HG03354 (cell line): ENCODE measurements around the gene CCSER2.
"Not testable (repeated sequence)": the region's sequence is repeated elsewhere in the genome, so short reads cannot be mapped to it uniquely, and the experiment has no call there.

Source experiments
- ATAC-seq: cut with Tn5 transposase; IDR thresholded peaks from one replicate; pipeline ENCODE4 v1.9.1; 2021; ENCODE audit warnings: mild to moderate bottlenecking; ENCODE audit not compliant: unreplicated experiment, poor library complexity, severe bottlenecking

Gene CCSER2

DNA sequence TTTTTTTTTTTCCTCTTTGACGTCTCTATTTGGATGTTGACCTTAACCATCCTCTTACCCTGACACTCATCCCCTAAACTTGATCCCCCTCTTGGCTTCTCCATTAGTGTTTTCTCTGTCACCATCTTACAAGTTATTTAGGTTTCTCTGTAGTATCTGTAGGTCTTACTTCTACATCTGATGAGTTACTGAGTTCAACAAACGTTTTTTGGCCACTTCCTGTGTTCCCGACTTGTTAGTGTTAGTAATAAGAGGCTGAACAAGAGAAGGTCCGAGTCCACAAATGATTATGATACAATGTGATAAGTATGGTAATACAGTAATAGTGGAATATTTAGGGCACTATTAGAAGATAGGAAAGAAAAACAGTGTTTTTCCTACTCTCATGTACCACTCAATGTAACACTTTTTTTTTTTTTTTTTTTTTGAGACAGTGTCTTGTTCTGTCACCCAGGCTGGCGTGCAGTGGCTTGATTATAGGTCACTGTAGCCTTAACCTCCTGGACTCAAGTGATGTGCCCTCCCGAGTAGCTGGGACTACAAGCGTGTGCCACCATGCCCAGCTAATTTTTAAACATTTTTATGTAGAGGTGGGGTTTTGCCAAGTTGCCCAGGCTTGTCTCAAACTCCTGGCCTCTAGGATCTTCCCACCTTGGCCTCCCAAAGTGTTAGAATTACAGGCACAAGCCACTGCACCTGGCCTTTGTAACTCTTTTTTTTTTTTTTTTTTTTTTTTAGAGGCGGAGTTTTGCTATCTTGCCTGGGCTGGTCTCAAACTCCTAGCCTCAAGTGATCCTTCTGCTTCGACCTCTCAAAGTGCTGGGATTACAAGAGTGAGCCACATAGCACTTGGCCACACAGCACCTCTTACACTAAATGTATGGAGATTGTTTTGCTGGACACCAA lies 12.5 kb downstream of the CCSER2 start:
- ATAC-seq: no peak

GRCh38 chr10:84341538-84341856 lies 13.1 kb downstream of the CCSER2 start:
- ATAC-seq: no peak

DNA sequence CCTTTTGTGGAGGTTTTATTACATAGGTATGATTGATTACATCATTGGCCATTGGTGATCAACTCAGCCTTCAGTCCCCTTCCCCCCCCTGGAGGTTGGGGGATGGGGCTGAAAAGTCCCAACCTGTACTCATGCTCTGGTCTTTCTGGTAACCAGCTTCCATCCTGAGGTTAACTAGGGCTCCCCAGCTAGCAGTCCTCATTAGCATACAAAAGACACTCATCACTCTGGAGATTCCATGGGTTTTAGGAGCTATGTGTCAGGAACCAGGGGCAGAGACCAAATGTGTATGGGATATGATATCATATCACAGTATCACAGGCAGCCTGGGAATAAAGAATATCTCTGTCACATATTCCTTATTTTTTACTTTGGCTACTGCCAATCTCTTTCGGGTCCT lies 13.6 kb downstream of the CCSER2 start:
- ATAC-seq: no peak

DNA sequence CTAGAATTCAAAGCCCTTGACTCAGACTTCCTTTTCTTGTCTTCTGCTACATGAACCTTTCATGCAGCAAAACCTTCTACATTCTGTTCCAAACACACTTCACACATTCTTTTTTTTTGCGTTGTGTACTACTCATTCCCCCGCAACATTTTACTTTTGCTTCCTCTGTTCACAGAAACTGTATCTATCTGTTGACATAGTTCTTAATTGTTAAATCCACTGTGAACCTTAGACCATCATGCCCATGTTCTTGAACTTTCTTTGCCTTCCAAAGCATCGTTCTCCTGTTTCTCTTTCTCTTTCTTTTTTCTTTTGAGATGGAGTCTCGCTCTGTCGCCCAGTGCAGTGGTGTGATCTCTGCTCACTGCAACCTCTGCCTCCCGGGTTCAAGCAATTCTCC lies 14.2 kb downstream of the CCSER2 start:
- no peak for ATAC-seq

- no peak for ATAC-seq
Observed at GRCh38 chr10:84343831-84344230, 15.4 kb downstream of the CCSER2 start.

DNA sequence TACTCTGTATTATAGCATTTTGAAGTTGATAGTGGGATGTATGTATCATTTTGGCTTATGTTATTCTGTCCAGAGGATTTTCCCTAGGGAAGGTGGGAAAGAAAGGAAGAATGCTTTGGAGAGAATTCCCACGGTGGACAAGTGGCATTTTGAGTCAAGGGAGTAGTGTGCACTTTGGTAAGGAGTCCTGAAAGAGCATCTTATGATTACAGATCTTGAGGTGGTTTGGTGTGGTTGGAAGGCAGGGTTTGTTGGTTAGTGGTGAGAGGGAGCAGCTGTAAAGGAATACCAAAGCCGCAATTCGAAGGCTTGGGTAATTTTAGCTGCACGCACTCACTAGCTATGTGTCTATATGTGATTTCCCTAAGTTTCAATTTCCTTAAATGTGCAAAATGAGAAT lies 16.1 kb downstream of the CCSER2 start:
- ATAC-seq: no peak

GRCh38 chr10:84347575-84348002 lies 19.2 kb downstream of the CCSER2 start:
- ATAC-seq: not testable (repeated sequence)

GRCh38 chr10:84348447-84348846 lies 20.1 kb downstream of the CCSER2 start:
- no peak for ATAC-seq

DNA sequence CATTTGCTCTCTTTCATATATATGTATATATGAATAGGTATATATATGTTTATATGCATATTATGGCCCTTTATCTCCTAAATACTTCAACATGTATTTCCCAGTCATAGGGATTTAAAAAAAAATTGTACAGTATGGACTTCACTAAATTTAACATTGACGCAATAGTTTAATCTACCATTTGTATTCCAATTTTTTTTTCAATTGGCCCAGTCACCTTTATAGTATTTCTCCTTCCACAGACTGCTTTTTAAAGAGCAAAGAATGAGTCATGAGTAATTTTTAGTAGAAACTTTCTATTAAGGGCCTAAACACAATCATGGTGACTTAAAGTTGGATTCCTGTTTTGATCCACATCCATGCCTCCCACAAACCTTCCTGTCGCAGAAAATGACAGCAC lies 20.5 kb downstream of the CCSER2 start:
- ATAC-seq: no peak

GRCh38 chr10:84352251-84352842 lies 24.0 kb downstream of the CCSER2 start:
- peak; percentile 99 for ATAC-seq

DNA sequence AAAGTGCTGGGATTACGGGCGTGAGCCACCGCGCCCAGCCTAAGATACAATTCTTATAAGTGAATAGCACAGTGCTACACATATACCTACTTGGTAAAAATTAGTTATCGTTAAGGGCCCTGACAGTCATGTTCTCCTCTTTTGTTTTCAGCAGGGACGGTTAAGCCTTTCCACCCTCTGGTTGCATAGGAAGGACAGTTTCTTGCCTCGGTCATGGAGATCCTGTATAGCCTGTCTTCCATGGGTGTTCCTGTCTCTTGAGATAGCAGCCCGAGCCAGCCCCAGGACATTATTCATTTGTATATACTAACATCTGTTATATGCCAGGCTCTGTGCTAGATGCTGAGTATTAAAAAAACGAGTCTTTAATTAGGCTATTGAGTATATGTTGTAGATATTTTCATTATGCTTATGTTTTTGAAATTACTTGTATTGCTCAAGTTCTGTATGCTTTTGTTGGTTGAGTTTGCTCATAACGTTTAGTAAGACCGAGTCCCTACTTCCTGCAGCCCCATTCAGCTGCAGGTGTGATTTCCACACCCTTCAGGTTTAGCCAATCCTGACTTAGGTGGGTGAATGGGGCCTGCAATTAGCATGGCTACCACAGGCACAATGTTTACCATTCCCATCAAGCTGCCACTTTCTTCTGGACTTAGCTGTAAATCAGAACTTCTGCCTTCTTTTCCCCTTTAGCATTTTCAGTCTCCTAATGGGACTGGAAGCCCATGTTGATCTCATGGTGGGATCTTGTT lies 24.8 kb downstream of the CCSER2 start:
- ATAC-seq: no peak

GRCh38 chr10:84354623-84355022 lies 26.2 kb downstream of the CCSER2 start:
- ATAC-seq: no peak

- no peak for ATAC-seq
Observed at GRCh38 chr10:84355106-84355505, 26.7 kb downstream of the CCSER2 start.

DNA sequence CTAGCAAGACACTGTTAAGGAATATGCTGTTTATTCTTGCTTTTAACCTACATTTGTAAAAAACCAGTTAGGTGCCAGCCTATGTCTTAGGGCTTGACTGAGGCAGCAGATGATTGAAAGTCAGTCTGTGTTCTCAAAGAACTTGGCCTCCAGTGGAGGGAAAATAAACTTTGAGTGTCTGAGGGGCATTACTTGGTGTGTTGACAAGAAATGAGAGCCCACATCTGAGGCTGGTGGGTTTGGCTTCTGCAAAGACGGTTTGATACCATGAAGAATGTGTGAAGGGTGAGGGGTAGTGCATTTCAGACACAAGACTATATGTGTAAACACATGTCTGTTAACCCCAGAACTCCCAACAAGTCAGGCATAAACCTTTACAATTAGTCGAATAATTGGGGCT lies 28.5 kb downstream of the CCSER2 start:
- no peak for ATAC-seq

- no peak for ATAC-seq
Observed at GRCh38 chr10:84358743-84359142, 30.4 kb downstream of the CCSER2 start.

DNA sequence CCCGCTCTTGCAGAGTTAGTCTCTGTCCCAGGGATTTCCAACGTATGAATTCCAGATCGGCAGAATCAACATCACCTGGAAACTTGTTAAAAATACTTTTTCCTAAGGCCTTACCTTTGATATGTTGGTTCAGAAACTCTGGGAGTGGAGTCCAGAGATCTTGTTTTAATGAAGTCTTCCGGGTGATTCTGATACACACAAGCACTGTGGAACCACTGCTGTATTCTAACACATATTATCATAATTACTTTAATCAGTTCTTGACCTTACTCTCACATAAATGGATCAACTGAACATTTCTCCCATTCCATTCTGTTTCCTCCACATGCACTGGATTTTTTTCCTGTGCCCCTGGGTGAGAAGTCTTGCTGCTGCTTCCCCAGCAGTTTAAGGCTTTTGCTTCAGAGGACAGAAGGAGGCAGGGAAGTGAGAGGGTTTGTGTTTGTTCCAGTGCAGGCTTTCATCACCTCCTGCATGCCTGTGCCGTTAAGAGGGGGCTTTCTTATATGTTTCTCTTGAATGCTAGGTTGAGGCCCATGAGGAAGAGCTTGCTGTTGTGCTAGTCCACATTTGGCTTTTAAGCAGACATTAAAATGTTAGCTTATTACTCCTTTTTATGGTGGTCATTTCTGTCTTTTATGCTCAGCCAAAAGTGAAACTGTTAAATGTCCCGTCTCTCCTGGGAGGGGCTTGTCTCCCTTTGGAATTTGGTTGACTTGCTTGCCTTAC lies 32.4 kb downstream of the CCSER2 start:
- ATAC-seq: no peak

- no peak for ATAC-seq
Observed at GRCh38 chr10:84365335-84365881, 37.0 kb downstream of the CCSER2 start.

DNA sequence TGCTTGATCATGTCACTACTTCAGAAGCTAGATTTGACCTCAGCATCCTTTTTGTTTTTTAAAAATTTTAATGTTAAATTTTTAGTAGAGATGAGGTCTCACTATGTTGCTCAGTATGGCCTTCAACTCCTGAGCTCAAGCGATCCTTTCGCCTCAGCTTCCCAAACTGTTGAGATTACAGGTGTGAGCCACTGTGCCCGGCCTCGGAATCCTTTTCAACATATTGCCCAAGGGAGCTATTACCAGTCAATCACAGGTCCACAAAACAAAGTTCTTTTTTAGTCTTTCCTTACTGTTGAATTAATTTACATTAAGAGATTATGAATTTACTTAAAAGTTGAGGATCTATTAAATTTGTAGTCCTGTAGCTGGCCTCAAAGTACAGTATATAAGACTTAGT lies 37.7 kb downstream of the CCSER2 start:
- ATAC-seq: no peak

GRCh38 chr10:84367256-84367655 lies 38.9 kb downstream of the CCSER2 start:
- ATAC-seq: no peak

- ATAC-seq: no peak
Observed at GRCh38 chr10:84368828-84369227, 40.4 kb downstream of the CCSER2 start.
